Endodermal cell (in vitro differentiated cells): ENCODE data around the gene PCIF1. TPM values are rescaled to one million over a fixed set of nuclear protein-coding genes. Genes with fewer than 3 reads are reported as not detected.

Experiments
- DNase-seq: peaks from one replicate; pipeline ENCODE4 v3.0.0-alpha.2; 2017
- H3K27ac ChIP-seq: 2 replicates; pipeline ENCODE4 v1.5.1; 2013; ENCODE audit warnings: mild to moderate bottlenecking, low read depth, low read length, moderate library complexity
- H3K27me3 ChIP-seq: 2 replicates; pipeline ENCODE4 v1.6.1; 2013; ENCODE audit warnings: mild to moderate bottlenecking, low read length, moderate library complexity; ENCODE audit not compliant: insufficient read depth, control insufficient read depth, poor library complexity, severe bottlenecking
- H3K36me3 ChIP-seq: 2 replicates; pipeline ENCODE4 v1.7.0; 2013; ENCODE audit warnings: mild to moderate bottlenecking, low read length, moderate library complexity; ENCODE audit not compliant: control insufficient read depth, insufficient read depth
- H3K4me1 ChIP-seq: one replicate; pipeline ENCODE4 v1.7.0; 2013; ENCODE audit warnings: low read length; ENCODE audit not compliant: control insufficient read depth, insufficient read depth
- H3K4me3 ChIP-seq: 2 replicates; pipeline ENCODE4 v1.5.1; 2013; ENCODE audit warnings: mild to moderate bottlenecking, low read length, moderate library complexity
- H3K9ac ChIP-seq: 2 replicates; pipeline ENCODE4 v1.6.1; 2013; ENCODE audit warnings: mild to moderate bottlenecking, low read length, moderate library complexity; ENCODE audit not compliant: poor library complexity, severe bottlenecking; ENCODE audit errors: extremely low read depth
- H3K9me3 ChIP-seq: 2 replicates; pipeline ENCODE4 v1.6.1; 2013; ENCODE audit warnings: mild to moderate bottlenecking, low read length, moderate library complexity; ENCODE audit not compliant: control insufficient read depth
- H3K27ac Mint-ChIP-seq: 2 replicates; pipeline ENCODE4 v1.8.0; 2020; ENCODE audit warnings: mixed read lengths
- H3K27me3 Mint-ChIP-seq: 2 replicates; pipeline ENCODE4 v1.8.0; 2021; ENCODE audit warnings: mild to moderate bottlenecking, mixed read lengths; ENCODE audit not compliant: insufficient read depth
- H3K36me3 Mint-ChIP-seq: 2 replicates; pipeline ENCODE4 v1.8.0; 2020; ENCODE audit warnings: low read depth, mixed read lengths
- H3K4me1 Mint-ChIP-seq: 2 replicates; pipeline ENCODE4 v1.8.0; 2020; ENCODE audit warnings: mixed read lengths
- H3K4me3 Mint-ChIP-seq: 2 replicates; pipeline ENCODE4 v1.8.0; 2020; ENCODE audit warnings: mild to moderate bottlenecking, moderate library complexity, mixed read lengths
- H3K9me3 Mint-ChIP-seq: 2 replicates; pipeline ENCODE4 v1.8.0; 2020; ENCODE audit warnings: mild to moderate bottlenecking, mixed read lengths
- WGBS, 2 experiments: methylation state at CpG; one replicate each; pipeline versions ENCODE4 v1.1.5 to v1.1.7; 2013; ENCODE audit warnings: missing lambda C conversion rate in 2 of 2, mixed read lengths in 1 of 2; ENCODE audit not compliant: insufficient coverage in 1 of 2, insufficient read length in 1 of 2; 5-methylcytosine and 5-hydroxymethylcytosine counted together
- total RNA-seq, 2 donors: library from RNA; stranded (reverse); fragmentation: NEBNext Ultra II Directional in 1 of 2; extraction: Animal tissue kit (Norgen Biotek cat#: 25700) in 1 of 2; gene quantifications; 2 replicates in 1 of 2; 3 replicates in 1 of 2; pipeline ENCODE4 v1.2.1, GENCODE V29; 2021
- TF ChIP-seq, protein P1 (sequence below): fragments of 200-600 bp; sonication (generic); conservative IDR thresholded peaks from 2 replicates; pipeline ENCODE4 v1.5.0; 2021; ENCODE audit warnings: antibody characterized with exemption, mild to moderate bottlenecking

The PCIF1 gene
- total RNA-seq, 2 donors from 2014 or later: 22.0 to 34.5 TPM

DNA sequence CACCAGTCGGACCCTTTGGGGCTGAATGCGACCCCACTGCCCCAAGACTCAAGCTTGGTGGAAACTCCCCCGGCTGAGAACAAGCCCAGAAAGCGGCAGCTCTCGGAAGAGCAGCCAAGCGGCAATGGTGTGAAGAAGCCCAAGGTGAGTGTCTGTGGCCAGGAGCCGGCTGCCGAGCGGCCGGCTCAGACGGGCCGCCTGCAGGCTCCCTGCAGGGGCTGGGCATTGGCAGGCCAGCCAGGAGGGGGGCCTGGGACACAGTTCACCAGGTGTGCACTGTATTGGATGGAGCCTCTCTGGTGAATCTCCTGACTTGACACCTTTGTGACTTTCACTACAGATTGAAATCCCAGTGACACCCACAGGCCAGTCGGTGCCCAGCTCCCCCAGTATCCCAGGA is 6.0 kb downstream of the PCIF1 start:
- peaks cover 20% of the 10 kb centered on the region for H3K4me1 Mint-ChIP-seq
- no peak overlapping the region for H3K27ac ChIP-seq
- no peaks in the 10 kb centered on the region for H3K9me3 ChIP-seq
- WGBS, 2 experiments: 91 to 97% methylated on average over 12 to 13 of the region's 13 CpGs
- TF ChIP-seq, protein P1, sequence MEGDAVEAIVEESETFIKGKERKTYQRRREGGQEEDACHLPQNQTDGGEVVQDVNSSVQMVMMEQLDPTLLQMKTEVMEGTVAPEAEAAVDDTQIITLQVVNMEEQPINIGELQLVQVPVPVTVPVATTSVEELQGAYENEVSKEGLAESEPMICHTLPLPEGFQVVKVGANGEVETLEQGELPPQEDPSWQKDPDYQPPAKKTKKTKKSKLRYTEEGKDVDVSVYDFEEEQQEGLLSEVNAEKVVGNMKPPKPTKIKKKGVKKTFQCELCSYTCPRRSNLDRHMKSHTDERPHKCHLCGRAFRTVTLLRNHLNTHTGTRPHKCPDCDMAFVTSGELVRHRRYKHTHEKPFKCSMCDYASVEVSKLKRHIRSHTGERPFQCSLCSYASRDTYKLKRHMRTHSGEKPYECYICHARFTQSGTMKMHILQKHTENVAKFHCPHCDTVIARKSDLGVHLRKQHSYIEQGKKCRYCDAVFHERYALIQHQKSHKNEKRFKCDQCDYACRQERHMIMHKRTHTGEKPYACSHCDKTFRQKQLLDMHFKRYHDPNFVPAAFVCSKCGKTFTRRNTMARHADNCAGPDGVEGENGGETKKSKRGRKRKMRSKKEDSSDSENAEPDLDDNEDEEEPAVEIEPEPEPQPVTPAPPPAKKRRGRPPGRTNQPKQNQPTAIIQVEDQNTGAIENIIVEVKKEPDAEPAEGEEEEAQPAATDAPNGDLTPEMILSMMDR: no peak
- no peak for DNase-seq
- H3K9ac ChIP-seq: no peak overlapping the region
- H3K9me3 Mint-ChIP-seq: no peaks in the 10 kb centered on the region
- H3K4me1 ChIP-seq: peaks cover 14% of the 10 kb centered on the region
- no peak overlapping the region for H3K4me3 ChIP-seq
- H3K27ac Mint-ChIP-seq: no peak overlapping the region
- H3K36me3 Mint-ChIP-seq: peaks cover 61% of the 10 kb centered on the region
- H3K4me3 Mint-ChIP-seq: no peak overlapping the region
- H3K36me3 ChIP-seq: peaks cover 64% of the 10 kb centered on the region
- no peaks in the 10 kb centered on the region for H3K27me3 Mint-ChIP-seq
- no peaks in the 10 kb centered on the region for H3K27me3 ChIP-seq

DNA sequence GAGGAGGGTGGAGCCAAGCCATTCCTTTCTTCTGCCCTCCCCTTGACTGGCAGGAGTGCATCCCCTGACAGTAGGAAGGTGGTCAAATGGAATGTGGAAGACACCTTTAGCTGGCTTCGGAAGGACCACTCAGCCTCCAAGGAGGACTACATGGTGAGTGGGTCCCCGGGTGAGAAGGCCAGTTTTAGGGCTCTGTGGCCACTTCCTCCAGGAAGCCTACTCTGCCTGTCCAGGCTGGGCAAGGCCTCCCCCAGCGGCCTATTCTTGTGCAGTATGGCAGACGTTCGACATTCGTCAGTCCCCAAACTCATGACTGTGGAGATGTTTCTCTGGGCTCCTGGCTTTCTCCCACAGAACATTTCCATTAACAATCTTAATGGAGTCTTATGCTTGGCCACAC is 9.1 kb downstream of the PCIF1 start:
- H3K4me3 Mint-ChIP-seq: no peak overlapping the region

DNA sequence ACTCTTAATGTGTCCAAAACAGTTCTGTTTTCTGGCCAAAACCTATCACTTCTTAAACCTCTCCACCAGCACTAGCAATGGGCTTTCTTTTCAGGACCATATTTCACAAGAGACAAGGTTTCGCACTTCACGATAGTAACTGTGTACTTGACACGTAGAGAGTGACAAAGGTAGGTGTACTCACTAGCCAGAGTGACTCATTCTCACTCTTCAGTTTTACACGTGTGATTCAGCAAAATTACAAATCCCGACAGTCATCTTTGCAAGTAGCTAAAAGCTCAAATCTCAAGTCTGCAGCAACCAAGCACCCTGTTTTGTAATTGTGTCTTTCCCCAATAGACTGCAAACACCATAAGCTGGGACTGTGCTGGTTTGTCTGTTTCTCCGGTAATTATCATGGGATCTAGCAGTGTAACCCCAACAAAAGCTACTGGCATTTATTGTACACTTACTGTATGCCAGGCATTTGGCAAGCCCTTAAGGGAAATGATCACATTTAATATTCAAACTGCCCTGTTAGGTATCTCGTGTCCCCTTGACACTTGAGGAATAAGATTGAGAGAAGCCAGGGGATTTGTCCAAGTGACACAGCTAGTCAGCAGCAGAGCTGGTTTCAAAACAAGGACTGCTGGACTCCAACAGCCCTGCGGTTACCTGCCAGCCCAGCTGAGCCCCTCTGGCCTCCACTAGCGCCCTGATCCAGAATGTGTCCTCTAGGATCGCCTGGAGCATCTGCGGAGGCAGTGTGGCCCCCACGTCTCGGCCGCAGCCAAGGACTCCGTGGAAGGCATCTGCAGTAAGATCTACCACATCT is 9.9 kb downstream of the PCIF1 start:
- DNase-seq: no peak
- WGBS, 2 experiments: 94 to 97% methylated on average over 14 to 15 of the region's 15 CpGs
- no peaks in the 10 kb centered on the region for H3K9me3 Mint-ChIP-seq
- H3K4me3 ChIP-seq: no peak overlapping the region
- H3K36me3 ChIP-seq: peaks cover 62% of the 10 kb centered on the region
- H3K4me1 ChIP-seq: no peaks in the 10 kb centered on the region
- no peaks in the 10 kb centered on the region for H3K27me3 Mint-ChIP-seq
- TF ChIP-seq, protein P1: no peak
- H3K36me3 Mint-ChIP-seq: peaks cover 56% of the 10 kb centered on the region
- no peak overlapping the region for H3K27ac Mint-ChIP-seq
- H3K4me3 Mint-ChIP-seq: no peak overlapping the region
- H3K9me3 ChIP-seq: no peaks in the 10 kb centered on the region
- H3K9ac ChIP-seq: no peak overlapping the region
- H3K27ac ChIP-seq: no peak overlapping the region
- H3K27me3 ChIP-seq: no peaks in the 10 kb centered on the region
- no peaks in the 10 kb centered on the region for H3K4me1 Mint-ChIP-seq

More for the DNA sequence above, 9.1 kb downstream of the PCIF1 start:
- no peaks in the 10 kb centered on the region for H3K9me3 ChIP-seq
- DNase-seq: no peak
- no peak overlapping the region for H3K9ac ChIP-seq
- no peaks in the 10 kb centered on the region for H3K9me3 Mint-ChIP-seq
- H3K4me1 ChIP-seq: no peaks in the 10 kb centered on the region
- no peak overlapping the region for H3K27ac Mint-ChIP-seq
- peaks cover 64% of the 10 kb centered on the region for H3K36me3 ChIP-seq
- H3K4me3 ChIP-seq: no peak overlapping the region
- peaks cover 55% of the 10 kb centered on the region for H3K36me3 Mint-ChIP-seq
- H3K4me1 Mint-ChIP-seq: peaks cover 2% of the 10 kb centered on the region
- no peaks in the 10 kb centered on the region for H3K27me3 Mint-ChIP-seq
- no peak overlapping the region for H3K27ac ChIP-seq
- WGBS, 2 experiments: 94 to 98% methylated on average over 6 of the region's 6 CpGs
- TF ChIP-seq, protein P1: no peak
- no peaks in the 10 kb centered on the region for H3K27me3 ChIP-seq
